Ovary (tissue), 9 donors: Measurements from ENCODE around the gene KCNAB1. TPM values are rescaled to one million over a fixed set of nuclear protein-coding genes. Genes with fewer than 3 reads are reported as not detected.

Source experiments
- DNase-seq, 5 donors: peaks; one replicate each; pipeline ENCODE4 v3.0.0-alpha.2; 2019 to 2020
- H3K27ac ChIP-seq, 2 donors: fragments of 200-600 bp; one replicate each; pipeline versions ENCODE4 v1.5.1 to v1.8.0; 2019 to 2022
- H3K27me3 ChIP-seq: fragments of 200-600 bp; one replicate; pipeline ENCODE4 v1.8.0; 2022
- H3K36me3 ChIP-seq: fragments of 200-600 bp; sonication (generic); one replicate; pipeline ENCODE4 v1.5.1; 2019
- H3K4me1 ChIP-seq: one replicate; pipeline ENCODE4 v1.8.1; 2013; ENCODE audit warnings: mild to moderate bottlenecking, moderate library complexity; ENCODE audit not compliant: insufficient read depth
- H3K4me3 ChIP-seq: fragments of 200-600 bp; sonication (generic); one replicate; pipeline ENCODE4 v1.5.1; 2017
- H3K9me3 ChIP-seq, 2 donors: fragments of 200-600 bp in 1 of 2; sonication (generic) in 1 of 2; one replicate each; pipeline versions ENCODE4 v1.5.1 to v1.8.1; 2013 to 2019; ENCODE audit warnings: mild to moderate bottlenecking in 1 of 2, moderate library complexity in 1 of 2
- EP300 ChIP-seq: sonication (generic); formaldehyde crosslinking; IDR thresholded peaks from one replicate; pipeline ENCODE4 v1.6.1; 2017; ENCODE audit warnings: antibody characterized with exemption
- POLR2A ChIP-seq: fragments of 450-650 bp; IDR thresholded peaks from one replicate; pipeline ENCODE4 v1.6.1; 2017; ENCODE audit warnings: antibody characterized with exemption, mild to moderate bottlenecking, moderate library complexity
- WGBS, 3 donors: extraction: QIAGEN DNeasy Blood & Tissue Kit in 1 of 3; methylation state at CpG; one replicate each; pipeline versions ENCODE4 v1.1.5 to v1.1.7; 2013 to 2017; 5-methylcytosine and 5-hydroxymethylcytosine counted together
- intact Hi-C, 4 donors: fragments of 100-400 bp; cut with DNase I; formaldehyde crosslinking; loops; one replicate each; pipeline versions ENCODE4 v1.11.0 to v1.15.1; 2022 to 2023
- polyA plus RNA-seq, 2 donors: library from polyadenylated mRNA; stranded (reverse); fragments of 200-250 nt in 1 of 2; fragments of 350-450 nt in 1 of 2; fragmentation: Illumina TruSeq in 1 of 2; extraction: RNeasy Lipid Tissue Mini Kit (QIAGEN cat#74804) in 1 of 2; gene quantifications; one replicate each; pipeline ENCODE4 v1.2.3, GENCODE V29; 2013 to 2014
- total RNA-seq, 7 donors: library from RNA; depleted of rRNA in 2 of 7; stranded (reverse); fragments of >200 nt in 2 of 7; fragmentation: NEBNext Ultra II Directional in 3 of 7; extraction: Animal tissue kit (Norgen Biotek cat#: 25700) in 3 of 7; gene quantifications; one replicate each; pipeline versions ENCODE4 v1.1.0 to v1.2.4, GENCODE V29; 2016 to 2023
- TF ChIP-seq, protein P1 (sequence below), 3 donors: fragments of 450-650 bp in 2 of 3; fragments of 200-600 bp in 1 of 3; IDR thresholded peaks; one replicate each; pipeline versions ENCODE4 v1.5.1 to v1.8.0; 2016 to 2022; ENCODE audit warnings: antibody characterized with exemption in 3 of 3, mild to moderate bottlenecking in 1 of 3
- donor health status: DM: no; HTN: no; CAD: no; lungs with moderate emphysema.
- donor health status: DM: no; HTN: no; CAD: no.
- donor health status: Bipolar disorder and iron deficiency.
- donor health status: DM: yes; HTN: yes; CAD: no.
- donor health status: DM: no; HTN: no; CAD: no.
- donor health status: DM: yes; HTN: yes; CAD: no.

The KCNAB1 gene
- total and polyA plus RNA-seq, 9 donors, result 0.60 to 8.0 (median 2.4) TPM

DNA sequence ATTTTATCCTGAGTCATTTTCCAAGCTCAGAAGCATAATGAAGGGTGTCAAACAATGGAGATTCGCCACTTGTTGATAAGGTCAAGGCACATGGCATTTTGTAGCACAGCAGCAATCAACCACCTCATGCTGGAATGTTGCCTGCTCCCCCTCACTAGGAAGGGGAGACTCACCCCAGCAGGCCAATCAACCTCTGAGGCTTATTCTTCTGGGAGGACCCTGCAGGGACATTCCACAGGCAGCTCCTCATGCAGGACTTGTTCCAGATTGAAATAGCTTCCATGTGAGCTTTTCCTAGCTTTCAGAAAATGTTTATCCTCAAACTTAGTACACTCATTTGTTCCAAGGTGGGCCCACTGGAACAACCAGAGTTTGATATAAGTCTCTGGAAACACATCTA lies 356.9 kb downstream of the KCNAB1 start:
- Histone ChIP-seq H3K4me1 (no peaks in the 10 kb centered on the region), H3K36me3 (no peaks in the 10 kb centered on the region), H3K9me3 (no peaks in the 10 kb centered on the region), H3K4me3 (no peak overlapping the region), H3K27me3 (no peaks in the 10 kb centered on the region), H3K27ac (no peak overlapping the region)
- DNase-seq, result no peak
- 19 to 40% (median 39%) methylated on average over 1 of the region's 1 CpG for WGBS, 3 donors
- TF ChIP-seq, protein P1, sequence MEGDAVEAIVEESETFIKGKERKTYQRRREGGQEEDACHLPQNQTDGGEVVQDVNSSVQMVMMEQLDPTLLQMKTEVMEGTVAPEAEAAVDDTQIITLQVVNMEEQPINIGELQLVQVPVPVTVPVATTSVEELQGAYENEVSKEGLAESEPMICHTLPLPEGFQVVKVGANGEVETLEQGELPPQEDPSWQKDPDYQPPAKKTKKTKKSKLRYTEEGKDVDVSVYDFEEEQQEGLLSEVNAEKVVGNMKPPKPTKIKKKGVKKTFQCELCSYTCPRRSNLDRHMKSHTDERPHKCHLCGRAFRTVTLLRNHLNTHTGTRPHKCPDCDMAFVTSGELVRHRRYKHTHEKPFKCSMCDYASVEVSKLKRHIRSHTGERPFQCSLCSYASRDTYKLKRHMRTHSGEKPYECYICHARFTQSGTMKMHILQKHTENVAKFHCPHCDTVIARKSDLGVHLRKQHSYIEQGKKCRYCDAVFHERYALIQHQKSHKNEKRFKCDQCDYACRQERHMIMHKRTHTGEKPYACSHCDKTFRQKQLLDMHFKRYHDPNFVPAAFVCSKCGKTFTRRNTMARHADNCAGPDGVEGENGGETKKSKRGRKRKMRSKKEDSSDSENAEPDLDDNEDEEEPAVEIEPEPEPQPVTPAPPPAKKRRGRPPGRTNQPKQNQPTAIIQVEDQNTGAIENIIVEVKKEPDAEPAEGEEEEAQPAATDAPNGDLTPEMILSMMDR (IDR thresholded peaks at IDR 0.05), result no peak
- TF ChIP-seq EP300, result no peak
- TF ChIP-seq POLR2A, result no peak
- intact Hi-C loops, result no loop called here

DNA sequence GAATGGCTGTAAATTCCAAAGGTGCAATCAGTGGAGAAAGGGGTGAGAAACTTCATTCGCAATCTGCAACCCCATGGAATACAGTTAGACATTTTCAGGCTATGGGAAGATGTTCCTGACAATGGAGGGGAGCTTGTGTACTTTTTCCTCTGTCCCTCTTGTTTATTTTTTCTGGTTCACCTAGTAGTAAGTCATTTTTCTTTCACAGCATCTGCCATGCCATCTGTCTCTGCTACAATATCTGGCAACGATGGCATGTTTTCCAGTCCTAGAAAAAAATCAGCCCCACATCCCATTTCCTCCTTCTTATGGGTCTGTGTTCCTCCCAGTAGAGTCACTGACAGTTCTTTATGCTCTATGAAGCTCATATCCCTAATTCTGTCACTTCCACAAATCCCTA lies 358.5 kb downstream of the KCNAB1 start:
- no peak for DNase-seq
- Histone ChIP-seq H3K27me3 (no peaks in the 10 kb centered on the region), H3K9me3 (no peaks in the 10 kb centered on the region), H3K4me1 (peaks cover 4% of the 10 kb centered on the region), H3K36me3 (no peaks in the 10 kb centered on the region), H3K27ac (no peak overlapping the region), H3K4me3 (no peak overlapping the region)
- 88 to 92% (median 91%) methylated on average over 2 of the region's 2 CpGs for WGBS, 3 donors
- no peak for TF ChIP-seq POLR2A
- TF ChIP-seq, protein P1 (IDR thresholded peaks at IDR 0.05), result no peak
- no peak for TF ChIP-seq EP300
- intact Hi-C loops, result no loop called here

- Histone ChIP-seq H3K4me3 (no peak overlapping the region), H3K9me3 (no peaks in the 10 kb centered on the region), H3K27me3 (no peaks in the 10 kb centered on the region), H3K27ac (no peak overlapping the region), H3K4me1 (peaks cover 4% of the 10 kb centered on the region), H3K36me3 (no peaks in the 10 kb centered on the region)
- 17 to 31% (median 29%) methylated on average over 1 of the region's 1 CpG for WGBS, 3 donors
- TF ChIP-seq EP300 (no peak), POLR2A (no peak)
- TF ChIP-seq, protein P1 (IDR thresholded peaks at IDR 0.05), result no peak
- intact Hi-C loops, result loop anchor here in 1 of 4 donors (5.0 kb wide), 1 partner anchor 1348 kb away; no protein-coding TSS in a partner anchor
- no peak for DNase-seq
Measured at GRCh38 chr3:156479604-156480003, 359.2 kb downstream of the KCNAB1 start.

- H3K27ac ChIP-seq, result no peak overlapping the region
- intact Hi-C loops, result loop anchor here in 1 of 4 donors (5.0 kb wide), 1 partner anchor 1346 kb away; no protein-coding TSS in a partner anchor
- H3K9me3 ChIP-seq, result no peaks in the 10 kb centered on the region
- no peaks in the 10 kb centered on the region for H3K27me3 ChIP-seq
- H3K36me3 ChIP-seq, result no peaks in the 10 kb centered on the region
- peaks cover 4% of the 10 kb centered on the region for H3K4me1 ChIP-seq
- H3K4me3 ChIP-seq, result no peak overlapping the region
- TF ChIP-seq, protein P1 (IDR thresholded peaks at IDR 0.05), result no peak
- no peak for TF ChIP-seq EP300
- TF ChIP-seq POLR2A, result no peak
- 66 to 88% (median 85%) methylated on average over 2 of the region's 2 CpGs for WGBS, 3 donors
- no peak for DNase-seq
Measured at GRCh38 chr3:156480949-156481348, 360.6 kb downstream of the KCNAB1 start.
